GM12878 (cell line): ENCODE data around the gene ADORA2B. TPM values are rescaled to one million over a fixed set of nuclear protein-coding genes. Genes with fewer than 3 reads are reported as not detected.

ENCODE experiments used
- ATAC-seq: fragments of 200-7000 bp; cut with Tn5 transposase; 3 replicates; pipeline ENCODE4 v1.9.1; 2020; ENCODE audit warnings: mild to moderate bottlenecking, moderate library complexity
- BruUV-seq: library from RNA; stranded (reverse); fragments of 400-500 nt; replicated peaks from 2 replicates; lab custom pipeline; 2021; lab: Mats Ljungman, UMichigan
- CTCF ChIA-PET: fragments of 300-600 bp; sonication (Branson Sonifier 250); formaldehyde crosslinking; extraction: SDS; loops from one replicate; lab custom pipeline; 2021; ENCODE audit warnings: inconsistent platforms; lab: Yijun Ruan, JAX
- POLR2A ChIA-PET: fragments of 350-600 bp; formaldehyde crosslinking; extraction: SDS; loops from one replicate; lab custom pipeline; 2021; ENCODE audit warnings: inconsistent platforms; lab: Charles Lee
- RAD21 ChIA-PET: fragments of 300-600 bp; sonication (Branson Sonifier 250); formaldehyde crosslinking; loops from one replicate; lab custom pipeline; 2023; ENCODE audit warnings: antibody characterized with exemption; ENCODE audit not compliant: unreplicated experiment; lab: Charles Lee
- SMC1A ChIA-PET: fragments of 300-600 bp; sonication (Branson Sonifier 250); formaldehyde crosslinking; loops from one replicate; lab custom pipeline; 2023; ENCODE audit not compliant: unreplicated experiment, uncharacterized antibody; lab: Charles Lee
- DNase-seq: peaks from one replicate; pipeline ENCODE4 v3.0.0-alpha.2; 2011; ENCODE audit warnings: low read depth, low spot score
- FAIRE-seq: peaks from 3 replicates; lab custom pipeline; 2011; peaks lifted over from hg19 to GRCh38; lab: Jason Lieb, UNC
- H2AFZ ChIP-seq: 2 replicates; pipeline ENCODE4 v1.6.0; 2011; ENCODE audit warnings: low read depth, low read length, control low read depth; ENCODE audit not compliant: control insufficient read depth
- H3K27ac ChIP-seq: 2 replicates; pipeline ENCODE4 v1.5.1; 2011; ENCODE audit warnings: control low read depth; ENCODE audit not compliant: control insufficient read depth, insufficient read depth
- H3K27me3 ChIP-seq, 2 experiments: replicated peaks in 1 of 2; 2 replicates each; pipeline versions ENCODE4 v1.6.0 to v1.6.1; 2011; ENCODE audit warnings: low read length in 1 of 2; ENCODE audit not compliant: control insufficient read depth in 2 of 2, insufficient read depth in 2 of 2
- H3K36me3 ChIP-seq, 2 experiments: 2 replicates each; pipeline ENCODE4 v1.5.1; 2011; ENCODE audit warnings: low read length in 1 of 2; ENCODE audit not compliant: control insufficient read depth in 2 of 2, insufficient read depth in 2 of 2
- H3K4me1 ChIP-seq: 2 replicates; pipeline ENCODE4 v1.6.1; 2011; ENCODE audit warnings: mild to moderate bottlenecking, low read length, moderate library complexity, mixed read lengths; ENCODE audit not compliant: control insufficient read depth, insufficient read depth
- H3K4me2 ChIP-seq: 2 replicates; pipeline ENCODE4 v1.6.0; 2011; ENCODE audit warnings: control low read depth; ENCODE audit not compliant: control insufficient read depth, insufficient read depth
- H3K4me3 ChIP-seq: fragments of 200-600 bp; sonication (generic); 2 replicates; pipeline ENCODE4 v1.5.1; 2016
- H3K79me2 ChIP-seq: 2 replicates; pipeline ENCODE4 v1.6.0; 2011; ENCODE audit warnings: low read length; ENCODE audit not compliant: control insufficient read depth, insufficient read depth
- H3K9ac ChIP-seq: 2 replicates; pipeline ENCODE4 v1.8.0; 2011; ENCODE audit warnings: low read length, control low read depth, mixed read lengths; ENCODE audit not compliant: control insufficient read depth, insufficient read depth
- H3K9me3 ChIP-seq: replicated peaks from 3 replicates; pipeline ENCODE4 v1.5.1; 2011; ENCODE audit warnings: mild to moderate bottlenecking, low read length; ENCODE audit not compliant: control insufficient read depth, insufficient read depth
- H4K20me1 ChIP-seq: 2 replicates; pipeline ENCODE4 v1.6.0; 2011; ENCODE audit not compliant: control insufficient read depth, insufficient read depth
- BMI1 ChIP-seq: fragments of 450-650 bp; IDR thresholded peaks from 2 replicates; pipeline ENCODE4 v1.6.1; 2016; ENCODE audit warnings: mild to moderate bottlenecking, moderate library complexity, borderline replicate concordance
- CHD2 ChIP-seq: IDR thresholded peaks from 2 replicates; pipeline ENCODE4 v1.6.1; 2011; ENCODE audit warnings: low read depth, low read length, improper control_type of control experiment, borderline replicate concordance
- MYC ChIP-seq: IDR thresholded peaks from 2 replicates; pipeline ENCODE4 v1.6.1; 2011; ENCODE audit warnings: mild to moderate bottlenecking, low read length, moderate library complexity, inconsistent platforms; ENCODE audit not compliant: insufficient read depth, insufficient replicate concordance, insufficient read length, severe bottlenecking
- NFIC ChIP-seq: IDR thresholded peaks from 2 replicates; pipeline ENCODE4 v1.6.1; 2012; ENCODE audit warnings: low read depth, mild to moderate bottlenecking, inconsistent platforms, low read length, moderate library complexity
- NRF1 ChIP-seq: conservative IDR thresholded peaks from 2 replicates; pipeline ENCODE4 v1.6.1; 2011; ENCODE audit warnings: mild to moderate bottlenecking, low read depth, low read length, improper control_type of control experiment
- RUNX3 ChIP-seq: IDR thresholded peaks from 2 replicates; pipeline ENCODE4 v1.6.1; 2012; ENCODE audit warnings: low read length, inconsistent platforms
- ZBTB40 ChIP-seq: fragments of 450-650 bp; IDR thresholded peaks from 2 replicates; pipeline ENCODE4 v1.6.1; 2016; ENCODE audit warnings: mild to moderate bottlenecking, moderate library complexity, borderline replicate concordance
- ZNF207 ChIP-seq: fragments of 450-650 bp; IDR thresholded peaks from 2 replicates; pipeline ENCODE4 v1.6.1; 2014; ENCODE audit warnings: antibody characterized with exemption, mild to moderate bottlenecking, borderline replicate concordance
- ZNF592 ChIP-seq: fragments of 450-650 bp; IDR thresholded peaks from 2 replicates; pipeline ENCODE4 v1.6.1; 2017; ENCODE audit warnings: mild to moderate bottlenecking, moderate library complexity
- WGBS: methylation state at CpG from one replicate; pipeline ENCODE4 v1.1.6; 2016; ENCODE audit warnings: low lambda C conversion rate; ENCODE audit not compliant: insufficient replicate concordance, insufficient coverage; ENCODE audit errors: missing lambda C conversion rate; 5-methylcytosine and 5-hydroxymethylcytosine counted together
- in situ Hi-C: fragments of 300-500 bp; cut with MboI; formaldehyde crosslinking; loops from 9 replicates; pipeline ENCODE4 v1.14.3; 2018; ENCODE audit warnings: mixed read lengths
- intact Hi-C: fragments of 100-400 bp; cut with micrococcal nuclease; formaldehyde crosslinking; loops from one replicate; pipeline ENCODE4 v1.14.2; 2022; ENCODE audit not compliant: unreplicated experiment
- polyA plus RNA-seq, 11 experiments: library from polyadenylated mRNA; depleted of rRNA in 4 of 11; unstranded in 6 of 11; stranded (reverse) in 5 of 11; fragments of >200 nt; fragmentation: Nextera tagmentation in 4 of 11; fragmentation: Illumina TruSeq in 1 of 11; extraction: Ambion mirVana in 4 of 11; extraction: Trizol in 1 of 11; gene quantifications; 1 replicate in 1 of 11; 2 replicates in 10 of 11; pipeline versions ENCODE4 v1.2.1 to v1.2.3, GENCODE V29; 2011 to 2016; ENCODE audit warnings: inconsistent platforms in 2 of 11, missing spikeins in 2 of 11, low read depth in 1 of 11
- total RNA-seq, 4 experiments: library from RNA; depleted of rRNA in 3 of 4; stranded (reverse); fragments of >200 nt in 3 of 4; fragmentation: Illumina TruSeq in 1 of 4; extraction: Trizol in 1 of 4; gene quantifications; 2 replicates each; pipeline versions ENCODE4 v1.2.1 to v1.2.3, GENCODE V29; 2013 to 2021
- TF ChIP-seq, protein P1 (sequence below): fragments of 450-650 bp; IDR thresholded peaks from 2 replicates; pipeline ENCODE4 v1.6.1; 2017; ENCODE audit warnings: antibody characterized with exemption, mild to moderate bottlenecking, moderate library complexity

ADORA2B gene
- total and polyA plus RNA-seq, 10 of the 15 experiments (the other 5 are each of a cell fraction or from before 2014, with no cell fraction given) = 0.05 to 0.42 (median 0.17) TPM

DNA sequence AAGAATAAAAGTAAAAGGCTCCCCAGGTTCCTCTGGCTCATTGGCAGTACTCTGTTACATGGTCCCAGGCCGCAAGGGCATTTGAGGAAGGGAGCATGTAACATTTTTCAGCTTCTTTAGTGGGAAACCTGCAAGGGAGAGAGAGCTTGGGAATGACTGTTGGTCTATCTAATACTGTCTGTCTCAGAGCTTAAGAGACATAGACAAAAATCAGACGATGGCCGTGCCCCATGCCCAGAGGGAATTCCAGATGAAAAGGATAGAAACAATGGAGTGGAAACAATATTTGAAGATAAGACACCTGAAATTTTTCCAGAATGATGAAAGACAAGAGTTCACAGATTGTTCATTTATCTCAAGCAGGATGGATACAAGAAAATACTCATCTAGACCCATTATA, 48.1 kb upstream of the ADORA2B start:
- TF ChIP-seq RUNX3 (no peak), MYC (no peak), ZBTB40 (no peak), BMI1 (no peak), ZNF592 (no peak), CHD2 (no peak), NRF1 (no peak), ZNF207 (no peak), NFIC (no peak)
- TF ChIP-seq, protein P1, sequence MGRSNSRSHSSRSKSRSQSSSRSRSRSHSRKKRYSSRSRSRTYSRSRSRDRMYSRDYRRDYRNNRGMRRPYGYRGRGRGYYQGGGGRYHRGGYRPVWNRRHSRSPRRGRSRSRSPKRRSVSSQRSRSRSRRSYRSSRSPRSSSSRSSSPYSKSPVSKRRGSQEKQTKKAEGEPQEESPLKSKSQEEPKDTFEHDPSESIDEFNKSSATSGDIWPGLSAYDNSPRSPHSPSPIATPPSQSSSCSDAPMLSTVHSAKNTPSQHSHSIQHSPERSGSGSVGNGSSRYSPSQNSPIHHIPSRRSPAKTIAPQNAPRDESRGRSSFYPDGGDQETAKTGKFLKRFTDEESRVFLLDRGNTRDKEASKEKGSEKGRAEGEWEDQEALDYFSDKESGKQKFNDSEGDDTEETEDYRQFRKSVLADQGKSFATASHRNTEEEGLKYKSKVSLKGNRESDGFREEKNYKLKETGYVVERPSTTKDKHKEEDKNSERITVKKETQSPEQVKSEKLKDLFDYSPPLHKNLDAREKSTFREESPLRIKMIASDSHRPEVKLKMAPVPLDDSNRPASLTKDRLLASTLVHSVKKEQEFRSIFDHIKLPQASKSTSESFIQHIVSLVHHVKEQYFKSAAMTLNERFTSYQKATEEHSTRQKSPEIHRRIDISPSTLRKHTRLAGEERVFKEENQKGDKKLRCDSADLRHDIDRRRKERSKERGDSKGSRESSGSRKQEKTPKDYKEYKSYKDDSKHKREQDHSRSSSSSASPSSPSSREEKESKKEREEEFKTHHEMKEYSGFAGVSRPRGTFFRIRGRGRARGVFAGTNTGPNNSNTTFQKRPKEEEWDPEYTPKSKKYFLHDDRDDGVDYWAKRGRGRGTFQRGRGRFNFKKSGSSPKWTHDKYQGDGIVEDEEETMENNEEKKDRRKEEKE = no peak
- Histone ChIP-seq H3K9me3 (no peaks in the 10 kb centered on the region), H3K27ac (no peak overlapping the region), H3K4me1 (no peaks in the 10 kb centered on the region), H3K79me2 (no peaks in the 10 kb centered on the region), H2AFZ (no peak overlapping the region), H3K9ac (no peak overlapping the region), H3K4me3 (no peak overlapping the region), H3K27me3 (no peaks in the 10 kb centered on the region), H4K20me1 (no peaks in the 10 kb centered on the region), H3K36me3 (no peaks in the 10 kb centered on the region), H3K4me2 (no peak overlapping the region)
- RAD21 ChIA-PET = no interaction called here
- WGBS = 82% methylated on average over 3 of the region's 3 CpGs
- POLR2A ChIA-PET = no interaction called here
- ATAC-seq = no peak
- FAIRE-seq = no peak
- intact Hi-C loops = no loop called here
- SMC1A ChIA-PET = no interaction called here
- in situ Hi-C loops = no loop called here
- no TSS peak for BruUV-seq
- CTCF ChIA-PET = interaction anchor here (0.6 kb wide), 1 partner anchor 467 kb away, joined by 3 read pairs; no protein-coding TSS in a partner anchor
- no peak for DNase-seq
